Measurements from ENCODE around the gene DNAJB8.

DNAJB8 gene

GRCh38 chr3:128420720-128421438 lies 45.8 kb downstream of the DNAJB8 start:
- no peak for DNase-seq (ENCODE audit: extremely low read depth, low read depth)
- TF ChIP-seq CTCF (IDR thresholded peaks at IDR 0.05; ENCODE audit: low read depth, low read length) = no peak

GRCh38 chr3:128420289-128420688 lies 46.4 kb downstream of the DNAJB8 start:
- DNase-seq (ENCODE audit: extremely low read depth, low read depth) = no peak
- no peak for TF ChIP-seq CTCF (IDR thresholded peaks at IDR 0.05; ENCODE audit: low read depth, low read length)

GRCh38 chr3:128419311-128419710 lies 47.4 kb downstream of the DNAJB8 start:
- TF ChIP-seq CTCF (IDR thresholded peaks at IDR 0.05; ENCODE audit: low read depth, low read length) = no peak
- DNase-seq (ENCODE audit: extremely low read depth, low read depth) = no peak

GRCh38 chr3:128418900-128419299 lies 47.8 kb downstream of the DNAJB8 start:
- DNase-seq (ENCODE audit: extremely low read depth, low read depth) = no peak
- no peak for TF ChIP-seq CTCF (IDR thresholded peaks at IDR 0.05; ENCODE audit: low read depth, low read length)

- TF ChIP-seq CTCF (IDR thresholded peaks at IDR 0.05; ENCODE audit: low read depth, low read length) = no peak
- DNase-seq (ENCODE audit: extremely low read depth, low read depth) = no peak
These were observed 50.0 kb downstream of the DNAJB8 start for GRCh38 chr3:128416578-128417211.

GRCh38 chr3:128415773-128416577 lies 50.7 kb downstream of the DNAJB8 start:
- no peak for DNase-seq (ENCODE audit: extremely low read depth, low read depth)
- no peak for TF ChIP-seq CTCF (IDR thresholded peaks at IDR 0.05; ENCODE audit: low read depth, low read length)

All from AG09319 (cell line).